Heart left ventricle (tissue), 16 donors: ENCODE data around the gene CNPY4. TPM values are rescaled to one million over a fixed set of nuclear protein-coding genes. Genes with fewer than 3 reads are reported as not detected.

Experiments used
- ATAC-seq, 4 donors: fragments of 200-7000 bp; cut with Tn5 transposase; one replicate each; pipeline ENCODE4 v1.9.1; 2020 to 2022; ENCODE audit warnings: moderate library complexity in 4 of 4, mild to moderate bottlenecking in 3 of 4, moderate number of reproducible peaks in 1 of 4
- DNase-seq, 5 donors: peaks; one replicate each; pipeline ENCODE4 v3.0.0-alpha.2; 2020
- H3K27ac ChIP-seq, 12 donors: fragments of 200-600 bp; sonication (generic) in 4 of 12; one replicate each; pipeline versions ENCODE4 v1.5.0 to v1.8.0; 2016 to 2022; ENCODE audit warnings: mild to moderate bottlenecking in 2 of 12
- H3K27me3 ChIP-seq, 9 donors: fragments of 200-600 bp; sonication (generic) in 2 of 9; one replicate each; pipeline versions ENCODE4 v1.5.1 to v1.8.0; 2016 to 2022; ENCODE audit warnings: mild to moderate bottlenecking in 3 of 9
- H3K36me3 ChIP-seq, 9 donors: fragments of 200-600 bp; sonication (generic) in 2 of 9; one replicate each; pipeline versions ENCODE4 v1.5.0 to v1.8.0; 2018 to 2022; ENCODE audit warnings: mild to moderate bottlenecking in 2 of 9
- H3K4me1 ChIP-seq, 12 donors: fragments of 200-600 bp; sonication (generic) in 4 of 12; one replicate each; pipeline versions ENCODE4 v1.5.0 to v1.8.0; 2016 to 2022; ENCODE audit warnings: mild to moderate bottlenecking in 3 of 12
- H3K4me3 ChIP-seq, 12 donors: fragments of 200-600 bp; sonication (generic) in 4 of 12; one replicate each; pipeline versions ENCODE4 v1.5.0 to v1.8.0; 2017 to 2022; ENCODE audit warnings: mild to moderate bottlenecking in 9 of 12, moderate library complexity in 4 of 12
- H3K9me3 ChIP-seq, 12 donors: fragments of 200-600 bp; sonication (generic) in 4 of 12; one replicate each; pipeline versions ENCODE4 v1.5.0 to v1.8.0; 2016 to 2022; ENCODE audit warnings: mild to moderate bottlenecking in 1 of 12
- POLR2A ChIP-seq, 2 donors: fragments of 450-650 bp; IDR thresholded peaks; one replicate each; pipeline ENCODE4 v1.6.1; 2017; ENCODE audit warnings: antibody characterized with exemption in 2 of 2, mild to moderate bottlenecking in 2 of 2, moderate library complexity in 2 of 2
- WGBS, 4 donors: extraction: QIAGEN DNeasy Blood & Tissue Kit in 2 of 4; methylation state at CpG; one replicate each; pipeline versions ENCODE4 v1.1.5 to v1.1.7; 2013 to 2018; 5-methylcytosine and 5-hydroxymethylcytosine counted together
- intact Hi-C, 10 donors: fragments of 100-400 bp; cut with DNase I; formaldehyde crosslinking; loops; one replicate each; pipeline versions ENCODE4 v1.11.1 to v1.14.2; 2022
- polyA plus RNA-seq, 2 donors: library from polyadenylated mRNA; stranded (reverse); fragments of 200-250 nt; gene quantifications; one replicate each; pipeline ENCODE4 v1.2.3, GENCODE V29; 2013
- total RNA-seq, 9 donors: library from RNA; depleted of rRNA in 2 of 9; stranded (reverse); fragments of >200 nt in 2 of 9; fragmentation: NEBNext Ultra II Directional in 3 of 9; extraction: Animal tissue kit (Norgen Biotek cat#: 25700) in 3 of 9; gene quantifications; one replicate each; pipeline versions ENCODE4 v1.1.0 to v1.2.4, GENCODE V29; 2016 to 2023
- TF ChIP-seq, protein P1 (sequence below), 12 donors: fragments of 200-600 bp; sonication (generic) in 4 of 12; IDR thresholded peaks; one replicate each; pipeline versions ENCODE4 v1.5.0 to v1.8.0; 2018 to 2022; ENCODE audit warnings: antibody characterized with exemption in 12 of 12, mild to moderate bottlenecking in 5 of 12
- donor health status: ischemic (EF 13 %, LVEDD 7.1; RV severe dilation, severe dysfunction).
- donor health status: healthy with polysubstance abuse.
- donor health status: DM: no; HTN: yes; CAD: no.
- donor health status: DM: no; HTN: no; CAD: no.
- donor health status: ischemic (EF 25% LVEDD 6.9; RV normal size, moderate dysfunction).
- donor health status: ischemic (EF 25% LVEDD 5.7; RV mildly dilated, moderate dysfunction).
- donor health status: healthy.
- donor health status: DM: yes; HTN: yes; CAD: no.
- donor health status: ischemic (EF 35%, LVEDD 5.7; RV mildly dilated, moderate dysfunction).
- donor health status: nonischemic (EF 11% LVEDD 7.7; RV severe dilation, severe dysfunction).
- donor health status: DM: yes; HTN: yes; CAD: no.
- donor health status: PGD.
- donor health status: ischemic (EF 29% LVEDD 5.4; RV normal size, mild dysfunction).
- donor health status: nonischemic (EF 23%, LVEDD 6.1; RV moderate dilation, normal function).

The CNPY4 gene
- total and polyA plus RNA-seq, 11 donors, result 5.9 to 10.8 (median 8.5) TPM

DNA sequence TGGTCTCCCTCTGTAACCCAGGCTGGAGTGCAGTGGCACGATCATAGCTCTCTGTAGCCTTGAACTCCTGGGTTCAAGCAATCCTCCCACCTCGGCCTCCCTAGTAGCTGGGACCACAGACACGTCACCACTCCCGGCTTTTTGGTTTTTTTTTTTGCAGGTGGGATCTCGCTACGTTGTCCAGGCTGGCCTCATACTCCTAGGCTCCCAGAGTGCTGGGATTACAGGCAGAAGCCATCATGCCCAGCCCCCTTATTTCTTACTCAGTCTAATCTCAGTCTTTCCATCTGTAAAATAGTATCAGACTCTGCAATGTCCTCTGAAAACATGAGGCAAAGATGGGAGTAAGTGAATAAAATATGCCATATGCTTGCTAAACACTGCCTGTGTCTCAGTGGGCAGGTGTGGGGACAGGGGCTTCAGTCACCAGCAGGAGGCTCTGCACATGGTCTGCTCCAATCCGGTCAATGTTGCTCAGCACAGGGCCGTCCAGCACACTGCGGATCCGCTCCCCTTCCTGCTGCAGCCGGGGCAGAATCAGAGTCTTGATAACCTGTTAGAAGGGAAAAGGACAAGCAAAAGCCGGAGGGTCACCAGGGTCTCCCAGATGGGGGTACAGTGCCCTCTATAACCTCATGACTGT is 9.8 kb upstream of the CNPY4 start:
- no peak for DNase-seq
- no peaks in the 10 kb centered on the region for H3K4me1 ChIP-seq
- H3K9me3 ChIP-seq, result no peaks in the 10 kb centered on the region
- 83 to 92% (median 87%) methylated on average over 12 of the region's 12 CpGs for WGBS, 4 donors
- peaks cover 0 to 99% (median 91%) of the 10 kb centered on the region in 9 donors for H3K36me3 ChIP-seq
- no peak overlapping the region for H3K27ac ChIP-seq
- no peak overlapping the region for H3K4me3 ChIP-seq
- intact Hi-C loops, result no loop called here
- TF ChIP-seq, protein P1, sequence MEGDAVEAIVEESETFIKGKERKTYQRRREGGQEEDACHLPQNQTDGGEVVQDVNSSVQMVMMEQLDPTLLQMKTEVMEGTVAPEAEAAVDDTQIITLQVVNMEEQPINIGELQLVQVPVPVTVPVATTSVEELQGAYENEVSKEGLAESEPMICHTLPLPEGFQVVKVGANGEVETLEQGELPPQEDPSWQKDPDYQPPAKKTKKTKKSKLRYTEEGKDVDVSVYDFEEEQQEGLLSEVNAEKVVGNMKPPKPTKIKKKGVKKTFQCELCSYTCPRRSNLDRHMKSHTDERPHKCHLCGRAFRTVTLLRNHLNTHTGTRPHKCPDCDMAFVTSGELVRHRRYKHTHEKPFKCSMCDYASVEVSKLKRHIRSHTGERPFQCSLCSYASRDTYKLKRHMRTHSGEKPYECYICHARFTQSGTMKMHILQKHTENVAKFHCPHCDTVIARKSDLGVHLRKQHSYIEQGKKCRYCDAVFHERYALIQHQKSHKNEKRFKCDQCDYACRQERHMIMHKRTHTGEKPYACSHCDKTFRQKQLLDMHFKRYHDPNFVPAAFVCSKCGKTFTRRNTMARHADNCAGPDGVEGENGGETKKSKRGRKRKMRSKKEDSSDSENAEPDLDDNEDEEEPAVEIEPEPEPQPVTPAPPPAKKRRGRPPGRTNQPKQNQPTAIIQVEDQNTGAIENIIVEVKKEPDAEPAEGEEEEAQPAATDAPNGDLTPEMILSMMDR (IDR thresholded peaks at IDR 0.05), result no peak
- no peak for TF ChIP-seq POLR2A (IDR thresholded peaks at IDR 0.05)
- no peaks in the 10 kb centered on the region for H3K27me3 ChIP-seq
- no peak for ATAC-seq

DNA sequence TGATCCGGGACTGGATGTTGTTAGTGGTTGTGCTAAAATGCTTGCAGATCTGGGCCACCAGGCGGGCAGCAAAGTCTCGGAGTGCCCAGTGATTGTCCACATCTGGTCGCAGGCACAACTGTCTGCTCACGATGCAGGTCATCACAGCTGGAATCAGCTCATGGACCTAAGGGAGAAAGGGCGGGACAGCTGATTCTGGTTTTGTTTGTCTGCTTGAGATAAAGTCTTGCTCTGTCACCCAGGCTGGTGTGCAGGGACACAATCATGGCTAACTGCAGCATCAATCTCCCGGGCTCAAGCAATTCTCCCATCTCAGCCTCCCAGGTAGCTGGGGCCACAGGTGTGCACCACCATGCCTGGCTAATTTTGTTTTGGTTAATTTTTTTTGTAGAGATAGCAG is 8.3 kb upstream of the CNPY4 start:
- Histone ChIP-seq H3K4me1 (no peaks in the 10 kb centered on the region), H3K9me3 (no peaks in the 10 kb centered on the region), H3K27ac (no peak overlapping the region), H3K27me3 (no peaks in the 10 kb centered on the region), H3K36me3 (peaks cover 0 to 89% (median 77%) of the 10 kb centered on the region in 9 donors), H3K4me3 (no peak overlapping the region)
- intact Hi-C loops, result no loop called here
- ATAC-seq (no peak), DNase-seq (no peak)
- 90 to 95% (median 92%) methylated on average over 5 to 7 of the region's 7 CpGs for WGBS, 4 donors
- no peak for TF ChIP-seq POLR2A (IDR thresholded peaks at IDR 0.05)
- TF ChIP-seq, protein P1 (IDR thresholded peaks at IDR 0.05), result no peak

DNA sequence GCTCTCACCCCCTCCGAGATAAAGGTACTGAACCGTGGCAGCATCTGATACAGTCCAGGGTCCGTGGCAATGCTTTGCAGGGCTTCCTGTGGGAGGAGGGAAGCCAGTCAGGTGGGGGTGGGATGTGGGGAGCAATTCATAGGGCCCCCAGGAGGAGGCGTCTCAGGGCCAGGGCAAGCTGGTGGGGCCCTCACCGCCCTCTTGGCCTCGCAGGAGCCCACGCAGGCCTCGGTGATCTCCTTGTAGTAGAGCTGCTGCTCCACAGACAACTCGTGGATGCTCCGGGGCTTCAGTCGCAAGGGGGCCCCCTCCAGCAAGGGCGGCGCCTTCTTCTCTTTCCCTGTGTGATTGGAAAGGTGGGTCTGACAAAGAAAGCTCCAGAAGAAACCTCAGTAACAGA is 7.5 kb upstream of the CNPY4 start:
- Histone ChIP-seq H3K4me1 (no peaks in the 10 kb centered on the region), H3K9me3 (no peaks in the 10 kb centered on the region), H3K4me3 (no peak overlapping the region), H3K36me3 (peaks cover 0 to 81% (median 70%) of the 10 kb centered on the region in 9 donors), H3K27ac (no peak overlapping the region), H3K27me3 (no peaks in the 10 kb centered on the region)
- intact Hi-C loops, result no loop called here
- DNase-seq, result no peak
- no peak for ATAC-seq
- 86 to 90% (median 88%) methylated on average over 10 to 13 of the region's 13 CpGs for WGBS, 4 donors
- no peak for TF ChIP-seq POLR2A (IDR thresholded peaks at IDR 0.05)
- TF ChIP-seq, protein P1 (IDR thresholded peaks at IDR 0.05), result no peak

DNA sequence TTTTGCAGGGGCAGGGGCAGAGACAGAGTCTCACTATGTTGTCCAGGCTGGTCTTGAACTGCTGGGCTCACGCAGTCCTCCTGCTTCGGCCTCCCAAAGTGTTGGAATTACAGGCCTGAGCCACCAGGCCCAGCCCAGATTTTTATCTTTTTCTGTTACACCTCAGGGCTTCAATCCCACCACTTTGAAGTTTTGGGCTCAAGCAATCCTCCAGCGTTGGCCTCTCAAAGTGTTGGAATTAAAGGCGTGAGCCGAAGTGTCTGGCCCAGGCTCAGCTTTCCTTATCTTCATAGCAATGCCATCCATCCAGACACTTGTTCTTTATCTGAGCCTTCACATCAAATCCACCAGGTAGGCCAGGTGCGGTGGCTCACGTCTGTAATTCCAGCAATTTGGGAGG is 4.4 kb upstream of the CNPY4 start:
- 87 to 89% (median 89%) methylated on average over 7 of the region's 7 CpGs for WGBS, 4 donors
- H3K36me3 ChIP-seq, result peaks cover 0 to 50% (median 40%) of the 10 kb centered on the region in 9 donors
- H3K4me1 ChIP-seq, result peaks cover 0 to 11% (median 8%) of the 10 kb centered on the region in 12 donors
- no peak for ATAC-seq
- H3K9me3 ChIP-seq, result no peaks in the 10 kb centered on the region
- H3K4me3 ChIP-seq, result no peak overlapping the region
- H3K27me3 ChIP-seq, result no peaks in the 10 kb centered on the region
- intact Hi-C loops, result no loop called here
- DNase-seq, result no peak
- TF ChIP-seq, protein P1 (IDR thresholded peaks at IDR 0.05), result no peak
- TF ChIP-seq POLR2A (IDR thresholded peaks at IDR 0.05), result no peak
- H3K27ac ChIP-seq, result no peak overlapping the region
